Limb (tissue), 2 donors: ENCODE data around the gene ABR.
"Not testable (repeated sequence)": the region's sequence is repeated elsewhere in the genome, so short reads cannot be mapped to it uniquely, and the experiment has no call there.

ENCODE experiments used
- DNase-seq, 2 donors: peaks; one replicate each; pipeline ENCODE4 v3.0.0-alpha.2; 2016; ENCODE audit errors: extremely low spot score in 2 of 2

The ABR gene

DNA sequence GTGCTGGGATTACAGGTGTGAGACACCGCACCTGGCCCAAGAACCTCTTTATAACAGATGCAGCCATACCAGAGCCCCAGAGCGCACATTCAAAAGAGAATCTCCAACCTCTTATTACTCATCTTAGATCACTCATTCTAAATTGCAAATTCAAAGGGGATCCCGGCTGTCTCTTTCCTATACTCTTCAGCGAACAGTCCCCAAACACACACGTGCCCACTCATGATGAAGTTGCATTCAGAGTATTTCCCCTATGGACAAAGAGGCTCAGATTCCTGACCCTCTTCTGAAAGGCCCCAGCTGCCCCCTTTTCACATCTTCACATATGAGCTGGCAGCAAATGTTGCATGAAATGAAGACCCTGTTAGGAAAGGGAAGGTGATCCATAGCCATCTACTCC lies 22.5 kb upstream of the ABR start:
- DNase-seq, result no peak

DNA sequence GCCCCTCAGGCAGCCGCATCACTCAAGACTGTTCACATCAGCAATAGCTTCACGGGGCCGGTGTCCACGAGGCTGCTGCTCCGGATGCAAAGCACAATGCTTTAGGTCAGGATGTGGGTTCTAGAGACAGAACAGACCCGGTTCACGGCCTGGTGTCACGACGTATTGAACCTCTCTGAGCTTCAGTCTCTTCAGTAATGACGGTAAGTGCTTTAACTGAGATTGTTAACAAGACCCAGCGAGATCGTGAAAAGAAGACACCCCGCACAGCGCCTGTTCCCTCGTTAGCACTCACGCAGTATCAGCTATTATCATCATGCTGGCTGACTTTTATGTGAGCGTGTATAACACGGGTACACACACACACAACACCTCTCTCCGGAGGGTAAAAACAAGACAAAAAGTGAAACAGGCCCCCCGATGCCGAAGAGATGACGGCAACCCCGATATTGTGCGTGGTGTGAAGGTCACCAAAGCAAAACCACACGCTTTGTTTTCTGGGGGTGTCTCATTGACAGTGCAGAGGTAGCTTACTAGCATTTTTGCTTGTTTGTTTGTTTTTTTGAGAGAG lies 21.4 kb upstream of the ABR start:
- no peak for DNase-seq

DNA sequence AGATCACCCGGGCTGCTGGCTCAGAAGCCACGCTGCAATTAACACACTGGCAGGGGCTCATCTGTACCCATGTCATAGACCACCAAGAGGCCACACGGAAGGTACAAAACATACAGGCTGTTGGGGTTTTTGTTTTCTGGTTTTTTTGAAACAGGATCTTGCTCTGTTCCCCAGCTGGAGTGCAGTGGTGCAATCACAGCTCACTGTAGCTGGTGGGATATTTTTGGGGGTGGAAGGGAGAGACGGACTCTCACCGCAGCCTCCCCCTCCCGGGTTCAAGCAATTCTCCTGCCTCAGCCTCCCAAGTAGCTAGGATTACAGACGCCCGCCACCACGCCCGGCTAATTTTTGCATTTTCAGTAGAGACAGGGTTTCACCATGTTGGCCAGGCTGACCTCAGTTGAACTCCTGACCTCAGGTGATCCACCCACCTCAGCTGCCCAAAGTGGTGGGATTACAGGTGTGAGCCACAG lies 19.5 kb upstream of the ABR start:
- DNase-seq, result not testable (repeated sequence)

DNA sequence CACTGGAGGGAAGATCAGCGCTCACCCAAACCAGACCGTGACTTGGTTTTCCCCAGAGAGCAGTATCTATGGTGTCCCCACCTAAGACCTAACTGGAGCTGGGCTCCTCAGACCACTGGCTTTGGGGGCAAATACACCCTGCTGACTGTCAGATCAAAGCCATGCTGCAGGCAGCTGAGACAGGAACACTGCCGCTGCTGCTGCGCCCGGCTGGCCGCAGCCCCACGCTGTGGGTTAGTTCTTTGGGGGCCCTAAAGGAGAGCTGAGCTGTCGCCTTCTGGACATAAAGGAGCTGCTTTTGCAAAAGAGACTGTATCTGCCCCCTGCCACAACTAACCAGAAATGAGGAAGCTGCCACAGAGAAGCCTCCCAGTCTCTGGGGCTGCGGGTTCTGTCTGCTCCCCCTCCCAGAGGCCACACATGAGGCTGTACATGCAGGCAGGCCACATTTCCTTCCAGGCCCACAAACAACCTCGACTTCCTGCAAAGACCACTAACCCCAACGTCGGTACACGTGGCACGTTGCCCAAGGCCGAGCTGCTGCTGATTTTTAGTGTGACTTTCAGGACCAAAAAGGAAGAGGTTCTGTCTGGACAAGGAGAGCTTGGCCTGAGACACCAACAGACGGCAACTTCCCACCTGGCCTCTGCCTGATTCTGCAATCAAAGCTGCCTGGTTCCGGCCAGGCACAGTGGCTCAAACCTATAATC lies 18.2 kb upstream of the ABR start:
- DNase-seq, result peak in 1 of 2 donors; percentile 62

DNA sequence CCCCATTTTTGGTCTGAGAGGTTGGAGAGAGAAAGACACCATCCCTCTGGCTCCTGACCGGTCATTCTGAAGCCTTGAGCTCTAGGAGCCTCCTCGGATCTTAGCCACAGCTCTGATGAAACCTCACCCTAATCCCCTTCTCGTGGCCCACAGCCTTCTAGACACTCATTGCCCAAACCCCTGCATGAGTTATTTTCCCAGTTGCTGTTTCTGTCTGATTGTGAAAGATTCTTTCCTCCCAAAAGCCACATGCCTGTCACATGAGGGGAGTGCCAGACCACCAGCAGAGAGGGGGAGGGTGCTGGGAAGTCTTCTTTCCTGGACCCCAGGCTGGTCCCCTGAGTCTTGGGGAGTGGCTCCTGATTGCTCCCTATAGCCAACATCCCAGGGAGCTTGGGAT lies 17.6 kb upstream of the ABR start:
- DNase-seq, result no peak

DNA sequence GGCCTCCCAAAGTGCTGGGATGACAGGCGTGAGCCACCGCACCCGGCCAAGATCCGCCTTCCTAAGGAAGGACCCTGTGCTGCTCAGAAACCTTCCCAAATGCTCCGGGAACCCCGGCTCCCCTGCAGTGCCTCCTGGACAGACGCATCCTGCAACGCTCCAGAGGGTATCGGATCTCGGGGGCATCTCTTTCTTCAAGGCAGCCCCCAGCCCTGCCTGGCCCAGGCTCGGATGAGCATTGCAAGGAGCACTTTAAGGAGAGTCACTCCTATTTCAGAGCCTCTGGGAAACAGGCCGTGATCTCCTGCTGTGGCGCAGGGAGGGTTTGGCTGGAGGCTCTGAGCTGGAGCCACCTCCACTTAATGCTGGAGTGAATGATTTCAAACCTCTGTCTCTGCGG lies 17.2 kb upstream of the ABR start:
- DNase-seq, result no peak

DNA sequence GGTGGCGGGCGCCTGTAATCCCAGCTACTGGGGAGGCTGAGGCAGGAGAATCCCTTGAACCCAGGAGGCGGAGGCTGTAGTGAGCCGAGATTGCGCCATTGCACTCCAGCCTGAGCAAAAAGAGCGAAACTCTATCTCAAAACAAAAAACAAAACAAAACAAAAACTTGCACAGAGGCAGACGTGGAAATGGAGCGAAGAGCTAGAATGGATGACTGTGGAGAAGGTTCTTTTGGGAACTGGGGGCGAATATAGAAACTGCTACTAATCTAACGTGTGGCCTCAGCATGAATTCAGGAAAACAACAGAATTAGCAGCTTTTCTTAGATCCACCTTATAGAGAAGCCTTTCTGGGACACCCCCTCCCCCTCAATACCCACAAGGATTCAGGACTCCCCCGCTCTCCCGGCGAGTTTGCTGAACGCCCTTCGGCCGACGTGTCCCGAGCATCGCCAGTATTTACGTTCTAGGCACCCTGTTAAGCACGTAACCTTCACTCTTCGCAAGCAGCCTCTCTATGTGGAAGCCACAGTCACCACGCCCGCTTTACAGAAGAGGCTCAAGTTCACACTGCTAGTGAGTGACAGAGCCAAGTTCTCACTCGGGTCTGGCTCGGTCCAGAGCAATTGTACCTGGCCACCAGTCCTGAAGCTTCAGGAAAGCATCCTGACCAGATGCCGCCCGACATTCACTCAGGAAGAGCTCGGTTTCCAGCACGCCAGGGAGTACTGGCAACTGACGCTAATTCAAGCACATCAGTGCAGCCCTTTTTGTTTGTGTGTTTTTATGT lies 13.3 kb upstream of the ABR start:
- no peak for DNase-seq

DNA sequence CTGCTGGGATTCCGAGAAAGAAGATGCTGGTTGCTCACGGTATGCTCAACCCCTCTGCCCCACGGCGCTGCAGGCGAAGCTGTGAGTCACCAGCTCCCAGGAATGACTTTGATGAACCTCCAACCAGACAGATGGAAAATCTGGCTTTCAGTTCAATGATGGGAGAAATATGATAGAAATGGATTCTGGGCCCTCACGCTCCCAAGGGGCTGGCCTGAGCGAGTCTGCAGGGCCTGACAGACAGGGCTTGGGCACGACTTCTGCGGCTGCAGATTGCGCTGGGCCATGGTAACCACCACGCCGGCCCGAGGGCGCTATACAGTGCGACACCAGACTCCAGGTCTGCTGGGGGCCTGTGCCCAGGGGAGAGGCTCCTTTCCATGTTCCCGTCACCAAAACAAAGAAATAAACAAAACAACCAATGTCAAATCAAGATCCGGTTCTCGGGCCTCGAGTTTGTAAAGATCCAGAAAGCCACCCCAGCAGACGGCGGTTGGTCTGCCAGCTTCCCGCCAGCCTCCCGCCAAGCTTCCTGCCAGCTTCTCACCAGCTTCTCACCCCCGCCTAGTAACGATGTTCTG lies 11.1 kb upstream of the ABR start:
- DNase-seq, result no peak

DNA sequence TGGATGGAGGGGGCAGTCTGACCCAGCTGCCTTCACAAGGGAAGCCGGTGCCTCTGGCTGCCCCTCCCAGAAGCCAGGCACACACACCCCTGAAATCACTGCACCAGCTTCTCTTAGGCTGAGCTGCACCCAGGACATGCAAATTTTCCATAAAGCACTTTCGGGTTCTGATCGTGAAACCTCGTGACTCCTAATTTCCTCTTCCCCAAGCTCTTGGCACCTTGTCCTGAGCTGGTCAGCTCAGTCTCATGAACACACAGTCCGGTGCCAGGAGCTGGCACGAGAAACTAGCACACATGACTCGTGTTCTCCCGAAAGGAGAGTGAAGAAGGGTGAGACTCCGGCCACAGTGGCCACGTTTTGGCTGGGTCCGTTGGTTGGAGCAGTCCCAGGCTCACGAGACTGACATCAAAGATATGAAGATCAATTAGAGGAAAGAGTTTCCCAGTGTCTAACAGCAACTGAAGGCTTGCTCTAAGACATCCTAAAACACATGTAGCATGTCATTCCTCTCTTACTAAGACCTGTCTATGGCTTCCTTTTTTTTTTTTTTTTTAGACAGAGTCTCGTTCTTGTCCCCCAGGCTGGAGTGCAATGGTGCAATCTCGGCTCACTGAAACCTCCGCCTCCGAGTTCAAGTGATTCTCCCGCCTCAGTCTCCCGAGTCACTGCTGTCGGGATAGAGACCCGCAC lies 9.2 kb upstream of the ABR start:
- no peak for DNase-seq

DNA sequence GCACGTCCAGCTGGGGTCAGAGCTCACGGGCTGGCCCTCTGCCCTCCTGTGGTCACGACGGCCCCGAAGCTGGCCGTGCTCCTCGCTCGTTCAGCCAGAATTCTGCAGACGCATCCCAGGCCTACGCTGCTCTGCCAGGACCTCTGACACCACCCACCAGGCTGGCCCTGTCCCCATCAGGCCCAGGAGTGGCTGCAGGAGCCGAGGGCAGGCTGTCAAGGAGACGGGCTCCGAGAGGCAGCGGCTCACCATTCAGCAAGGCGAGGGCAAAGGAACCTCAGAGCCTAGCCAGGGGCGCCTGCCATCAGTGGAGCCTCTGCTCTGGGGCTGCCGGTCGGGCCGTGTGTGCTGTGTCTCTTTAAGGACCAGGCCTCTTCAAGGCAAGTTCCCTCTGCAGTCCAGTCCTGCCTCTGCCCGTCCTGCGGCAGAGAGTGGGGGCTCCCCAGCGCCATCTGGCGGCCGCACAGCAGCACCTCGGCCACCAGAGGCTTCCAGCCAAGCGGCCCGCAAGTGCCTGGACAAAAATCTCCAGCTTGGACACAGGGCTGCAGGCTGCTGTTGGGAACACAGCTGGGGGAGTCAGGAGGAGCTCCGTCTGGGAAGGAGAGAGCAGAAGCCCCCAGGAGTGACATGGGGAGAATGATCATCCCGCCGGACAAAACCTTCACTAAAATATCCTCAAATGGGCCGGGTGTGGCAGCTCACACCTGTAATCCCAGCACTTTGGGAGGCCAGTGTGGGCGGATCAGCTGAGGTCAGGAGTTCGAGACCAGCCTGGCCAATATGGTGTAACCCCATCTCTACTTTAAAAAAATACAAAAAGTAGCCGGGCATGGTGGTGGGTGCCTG lies 7.4 kb upstream of the ABR start:
- peak; percentile 87 to 89 for DNase-seq

DNA sequence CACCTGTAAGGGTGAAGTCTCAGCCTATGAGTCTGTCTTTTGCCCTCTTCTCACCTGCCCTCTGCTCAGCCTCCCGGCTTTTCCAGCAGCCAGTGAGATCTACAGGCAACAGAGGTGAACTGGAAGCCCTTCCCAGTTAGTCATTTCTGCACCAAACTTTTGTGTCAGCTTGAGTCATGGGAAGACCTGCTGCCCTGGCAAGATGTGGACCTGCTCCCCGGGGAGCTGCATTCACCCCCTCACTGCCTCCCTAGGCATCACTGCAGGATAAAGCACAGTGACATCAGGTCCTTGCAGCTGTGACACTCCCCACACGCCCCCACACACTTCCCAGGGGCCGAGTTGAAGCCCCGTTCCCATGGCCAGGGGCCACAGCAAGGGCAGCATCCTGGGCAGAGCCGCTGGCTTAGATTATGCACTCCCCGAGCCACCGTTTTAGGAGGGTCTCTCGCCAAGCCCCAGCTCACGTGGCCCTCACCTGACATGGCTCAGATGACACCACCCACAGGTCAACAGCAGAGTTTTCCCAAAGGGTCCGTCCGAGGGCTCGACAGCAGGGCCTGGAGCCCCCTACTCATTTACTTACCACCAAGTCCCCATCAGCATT lies 6.5 kb upstream of the ABR start:
- DNase-seq, result no peak

DNA sequence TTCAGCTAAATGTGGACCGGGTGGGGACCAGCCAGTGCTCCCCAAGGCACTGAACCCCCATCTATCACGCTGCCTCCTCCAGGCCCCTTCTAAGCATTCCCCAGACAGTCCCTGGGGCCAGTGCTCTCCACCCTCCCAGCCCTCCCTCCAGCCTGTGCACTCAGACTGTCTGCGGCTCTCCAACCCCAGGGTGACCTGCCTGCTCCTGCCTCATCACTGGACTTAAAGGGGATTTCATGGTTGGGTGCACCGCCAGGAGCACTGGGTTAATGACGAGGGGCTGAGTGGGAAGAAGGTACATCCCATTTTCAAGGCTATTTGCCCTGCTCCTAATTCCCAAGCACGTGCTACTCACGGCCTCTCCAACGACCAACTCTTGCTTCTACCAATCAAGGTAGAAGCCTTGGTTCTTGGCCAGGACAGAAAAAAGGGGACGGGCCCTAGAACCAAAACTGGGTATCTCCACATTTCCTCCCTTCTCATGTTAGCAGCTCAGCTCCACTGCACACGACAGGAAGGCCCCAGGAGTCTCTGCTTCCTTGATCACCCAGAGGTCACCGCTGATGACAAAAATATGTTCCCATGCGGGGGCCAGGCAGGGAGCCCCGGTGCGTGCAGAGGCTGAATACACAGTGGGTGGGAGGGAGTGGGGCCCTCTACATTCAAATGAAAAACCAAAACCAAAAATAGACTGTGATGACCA lies 3.5 kb upstream of the ABR start:
- DNase-seq, result no peak

DNA sequence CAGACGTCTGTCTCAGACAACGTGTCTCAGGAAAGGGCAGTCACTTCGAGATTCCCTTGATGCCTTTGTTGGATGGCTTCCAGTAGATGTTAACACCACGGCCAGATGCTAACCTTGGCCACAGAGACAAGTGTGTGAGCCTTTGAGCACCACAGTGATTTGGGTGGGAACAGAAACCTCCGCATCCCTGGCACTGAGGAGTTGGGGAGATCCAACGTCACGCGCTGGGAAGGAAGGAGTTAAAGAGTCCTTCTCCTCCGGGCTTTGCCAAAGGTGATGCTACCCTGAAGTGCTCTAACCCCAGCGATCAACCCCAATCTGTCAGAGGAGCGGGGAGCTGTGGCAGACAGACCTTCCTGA lies 3.0 kb upstream of the ABR start:
- no peak for DNase-seq

DNA sequence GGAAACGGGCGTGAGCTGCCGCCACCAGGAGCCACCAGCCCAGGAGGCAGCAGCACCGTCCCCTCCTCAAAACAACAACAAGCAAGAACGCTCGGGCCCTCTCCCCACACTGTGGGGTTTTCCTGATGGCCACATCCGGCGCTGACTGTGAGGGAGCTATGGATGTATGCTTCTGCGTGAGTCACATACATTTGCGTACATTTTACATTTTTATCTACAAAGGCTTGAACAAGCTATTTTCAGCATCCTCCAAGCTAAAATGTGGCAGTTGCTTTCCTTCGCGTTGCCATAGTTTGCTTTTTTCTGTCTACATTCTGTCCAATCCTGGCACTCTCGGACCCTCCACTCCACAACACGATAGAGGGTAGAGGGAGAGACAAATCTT lies 2.0 kb upstream of the ABR start:
- DNase-seq, result no peak

DNA sequence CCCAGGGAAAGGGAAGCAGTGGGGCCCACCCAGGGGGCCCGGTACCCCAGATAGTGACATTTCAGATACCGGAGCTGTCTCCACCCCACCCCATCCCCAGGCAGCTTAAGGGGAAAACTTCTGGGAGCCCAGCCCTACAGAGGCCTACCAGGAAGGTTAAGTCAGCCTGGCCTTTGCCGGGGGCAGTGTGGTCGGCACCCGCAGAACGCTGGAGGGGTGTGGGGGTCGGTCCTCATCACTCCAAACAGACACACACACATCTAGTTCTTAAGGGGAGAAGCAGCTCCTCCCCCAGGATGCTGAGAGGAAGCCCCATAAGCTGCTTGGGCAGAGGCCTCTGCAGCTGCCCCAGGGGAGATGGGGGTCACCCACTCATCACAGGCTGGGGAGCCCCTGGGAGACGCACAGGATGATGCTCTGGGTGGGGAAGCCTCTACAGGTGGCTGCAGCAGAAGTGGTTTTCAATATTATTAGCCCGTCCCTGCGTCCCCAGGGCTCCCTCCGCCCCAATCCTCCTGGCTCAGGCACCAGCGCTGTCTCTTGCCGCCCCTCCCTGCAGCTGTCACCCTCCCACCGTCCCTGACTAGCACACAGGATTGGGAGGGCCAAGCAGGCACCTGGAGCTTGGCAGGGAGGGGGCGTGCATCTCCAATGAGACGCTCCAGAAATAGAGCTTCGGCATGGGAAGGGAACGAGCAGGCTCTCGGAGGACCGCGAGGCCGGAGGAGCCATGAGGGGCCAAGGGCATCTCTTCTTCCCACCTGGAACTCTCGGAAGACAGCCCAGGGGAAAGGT lies 1.4 kb upstream of the ABR start:
- DNase-seq, result no peak

DNA sequence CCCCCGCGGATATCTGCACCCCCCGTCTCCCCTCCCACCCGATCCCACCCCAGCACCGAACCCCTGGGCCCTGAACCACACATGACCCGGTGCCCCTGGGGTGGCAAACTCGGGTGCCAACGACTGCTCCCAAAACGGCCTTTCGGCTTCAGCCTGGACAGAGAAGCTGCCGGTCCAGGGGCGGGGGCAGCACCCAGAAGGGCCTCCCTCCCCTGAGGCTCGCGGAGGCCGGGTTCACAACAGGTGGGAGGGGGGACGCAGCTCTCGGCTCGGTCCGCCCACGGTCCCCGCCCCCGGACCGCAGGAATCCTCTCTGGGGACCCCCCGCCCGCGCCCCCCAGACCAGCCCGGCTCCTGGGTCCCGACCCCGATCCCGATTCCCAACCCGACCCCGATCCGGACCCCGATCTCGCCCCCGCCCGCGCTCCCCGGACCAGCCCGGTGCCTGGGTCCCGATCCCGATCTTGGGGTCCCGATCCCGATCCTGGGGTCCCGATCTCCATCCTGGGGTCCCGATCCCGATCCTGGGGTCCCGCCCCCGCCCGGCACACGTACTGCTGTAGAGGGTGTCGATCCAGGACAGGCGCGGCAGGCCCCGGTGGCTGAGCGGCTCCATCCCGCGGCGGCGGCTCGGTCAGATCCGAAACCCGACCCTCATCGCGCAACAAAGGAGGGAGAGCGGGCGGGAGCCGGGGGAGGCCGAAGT lies 516 bp downstream of the ABR start:
- no peak for DNase-seq

DNA sequence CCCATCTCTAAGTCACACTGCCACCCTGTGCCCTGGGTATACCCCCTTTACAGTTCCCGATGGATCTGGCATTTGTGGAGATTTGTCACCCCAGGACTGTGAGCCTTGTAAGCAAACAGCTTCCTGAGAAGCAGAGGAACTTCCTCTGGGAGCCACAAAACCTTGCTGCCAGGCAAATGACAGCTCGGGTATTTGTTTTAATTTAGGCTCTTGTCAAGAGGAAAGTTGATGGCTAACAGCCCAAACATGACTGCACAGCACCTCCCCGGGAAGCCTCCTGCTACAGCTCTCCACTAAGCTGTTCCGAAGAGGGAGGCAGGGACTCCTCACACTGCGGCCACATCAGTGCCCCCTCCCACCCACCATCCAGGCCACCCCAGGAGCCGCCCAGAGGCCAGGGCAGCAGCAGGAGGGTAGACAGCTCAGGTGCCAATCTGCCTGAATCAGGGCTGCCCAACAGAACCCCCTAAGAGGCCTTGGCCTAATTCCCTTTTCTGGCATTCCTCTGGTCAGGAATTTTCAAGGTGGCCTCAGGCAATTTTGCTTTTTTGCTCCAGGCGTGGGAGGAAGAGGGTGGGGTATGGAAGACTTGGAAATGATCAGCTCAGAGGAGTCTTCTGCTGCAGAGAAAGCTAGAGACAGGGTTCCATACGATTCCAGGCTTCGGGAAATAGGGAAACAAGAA lies 2.6 kb downstream of the ABR start:
- DNase-seq, result peak in 1 of 2 donors; percentile 15
